Stimulated activated CD4-positive, alpha-beta T cell treated with anti-CD3 and anti-CD28 coated beads, Interleukin-2, amount 100 ng/mL, for 24 hours (primary cell): Measurements from ENCODE around the gene NHLH1.

ENCODE experiments used
- DNase-seq, 2 donors: peaks; one replicate each; pipeline ENCODE4 v3.0.0-alpha.2; 2020

Gene NHLH1

GRCh38 chr1:160359559-160360226 is 7.2 kb upstream of the NHLH1 start:
- DNase-seq, result no peak

DNA sequence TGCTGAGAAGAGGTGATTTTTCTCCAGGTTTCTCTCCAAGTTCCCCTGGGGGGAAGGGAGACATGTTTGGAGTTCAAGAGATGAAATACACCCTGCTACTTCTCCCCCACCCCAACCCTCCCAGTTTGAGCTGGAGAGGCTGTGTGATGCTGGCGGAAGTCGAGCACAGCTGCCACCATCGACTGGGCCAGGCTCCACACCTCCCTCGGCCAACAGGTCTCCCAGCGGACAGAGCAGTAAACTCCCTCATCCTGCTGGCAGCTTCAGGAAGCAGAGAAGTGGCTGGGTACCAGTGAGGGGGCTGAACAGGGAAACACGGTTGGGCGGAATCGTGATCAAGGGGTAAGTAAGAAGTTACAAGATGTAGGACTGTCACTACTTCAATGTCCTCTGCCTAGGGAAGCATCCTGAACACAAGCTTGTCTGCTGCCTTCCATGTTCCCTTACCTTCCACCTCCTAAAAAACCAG is 6.6 kb upstream of the NHLH1 start:
- DNase-seq, result no peak

- DNase-seq, result no peak
Measured at GRCh38 chr1:160361199-160361598, 5.7 kb upstream of the NHLH1 start.

- no peak for DNase-seq
Measured at GRCh38 chr1:160361814-160362167, 5.1 kb upstream of the NHLH1 start.

DNA sequence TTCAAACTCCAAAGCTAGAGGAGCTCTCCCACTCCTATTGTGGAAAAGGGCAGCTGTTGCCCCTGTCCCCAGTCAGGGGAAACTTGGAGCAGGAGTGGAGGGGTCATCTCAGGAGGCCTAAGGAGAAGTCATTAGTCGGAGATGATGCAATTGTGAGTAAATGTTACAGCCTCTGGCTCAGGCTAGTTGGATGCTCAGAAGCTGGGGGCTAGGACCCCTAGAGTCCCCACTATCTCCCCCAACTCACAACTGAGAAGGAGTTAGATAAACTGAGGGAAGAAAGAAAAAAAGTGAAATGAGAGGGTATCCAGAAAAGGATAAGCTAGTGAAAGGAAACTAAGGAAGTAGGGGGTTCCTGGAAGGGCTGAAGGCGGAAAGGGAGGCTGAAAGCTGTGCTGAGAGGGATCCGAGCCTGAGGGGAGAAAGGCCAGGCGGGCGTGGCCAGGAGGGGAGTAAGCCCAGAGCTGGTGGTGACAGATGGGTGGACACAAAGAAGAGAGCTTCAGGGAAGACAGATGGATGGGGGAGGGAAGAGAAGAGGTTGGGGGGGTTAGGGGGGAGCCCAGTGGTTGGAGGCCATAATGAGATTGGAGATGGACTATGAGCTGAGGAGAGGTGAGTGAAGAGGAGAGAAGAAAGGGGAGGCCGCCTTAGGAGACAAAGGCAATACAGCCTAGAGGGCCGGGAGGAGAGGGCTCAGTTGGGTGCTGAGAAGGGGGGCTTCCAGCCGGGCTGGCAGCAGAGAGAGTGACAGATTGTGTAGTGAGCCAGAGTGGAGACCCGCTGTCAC is 4.5 kb upstream of the NHLH1 start:
- no peak for DNase-seq

DNA sequence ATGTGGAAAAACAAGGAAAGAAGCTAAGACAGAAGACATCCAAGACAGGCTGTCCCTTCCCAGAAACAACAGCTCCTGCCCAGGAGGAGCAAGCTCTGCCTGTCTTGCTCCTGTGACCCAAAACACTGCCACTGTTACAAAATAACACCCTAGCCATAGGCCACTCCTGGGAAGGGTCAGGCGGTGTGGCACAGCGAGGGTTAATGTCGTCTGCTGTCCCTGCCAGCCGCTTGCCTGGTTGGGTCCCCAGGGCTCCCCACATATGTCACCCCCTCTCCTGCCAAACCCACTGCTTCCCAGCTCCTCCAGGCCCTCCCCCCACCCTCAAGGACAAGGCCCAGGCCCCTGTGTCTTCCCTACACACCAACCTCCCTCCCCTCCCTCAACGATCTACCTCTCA is 3.9 kb upstream of the NHLH1 start:
- DNase-seq, result no peak

- no peak for DNase-seq
Measured at GRCh38 chr1:160363951-160364735, 2.7 kb upstream of the NHLH1 start.

- DNase-seq, result no peak
Measured at GRCh38 chr1:160365325-160365724, 1.5 kb upstream of the NHLH1 start.

- no peak for DNase-seq
Measured at GRCh38 chr1:160367516-160367900, 637 bp downstream of the NHLH1 start.

- no peak for DNase-seq
Measured at GRCh38 chr1:160367934-160368923, 1.4 kb downstream of the NHLH1 start.

- DNase-seq, result no peak
Measured at GRCh38 chr1:160369087-160369486, 2.2 kb downstream of the NHLH1 start.

DNA sequence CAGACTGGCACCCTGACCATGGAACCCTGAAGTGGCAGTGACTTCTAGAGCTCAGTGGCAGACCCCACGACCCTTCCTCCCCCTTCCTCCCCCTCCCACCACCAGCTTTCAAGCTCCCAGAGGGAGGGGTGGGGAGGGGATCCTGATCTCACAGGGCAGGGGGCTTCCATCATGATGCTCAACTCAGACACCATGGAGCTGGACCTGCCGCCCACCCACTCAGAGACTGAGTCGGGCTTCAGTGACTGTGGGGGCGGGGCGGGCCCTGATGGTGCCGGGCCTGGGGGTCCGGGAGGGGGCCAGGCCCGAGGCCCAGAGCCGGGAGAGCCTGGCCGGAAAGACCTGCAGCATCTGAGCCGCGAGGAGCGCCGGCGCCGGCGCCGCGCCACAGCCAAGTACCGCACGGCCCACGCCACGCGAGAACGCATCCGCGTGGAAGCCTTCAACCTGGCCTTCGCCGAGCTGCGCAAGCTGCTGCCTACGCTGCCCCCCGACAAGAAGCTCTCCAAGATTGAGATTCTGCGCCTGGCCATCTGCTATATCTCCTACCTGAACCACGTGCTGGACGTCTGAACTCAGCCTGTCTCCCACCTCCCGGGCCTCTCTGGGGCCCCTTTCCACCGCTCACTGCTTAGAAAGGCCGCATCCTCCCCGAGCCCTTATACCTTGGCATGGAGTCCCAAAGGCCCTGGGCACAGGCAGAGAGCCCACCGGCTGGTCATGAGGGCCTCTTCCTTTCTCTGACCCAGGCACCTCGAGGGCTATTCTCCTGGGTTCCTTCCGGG is 3.9 kb downstream of the NHLH1 start:
- no peak for DNase-seq

DNA sequence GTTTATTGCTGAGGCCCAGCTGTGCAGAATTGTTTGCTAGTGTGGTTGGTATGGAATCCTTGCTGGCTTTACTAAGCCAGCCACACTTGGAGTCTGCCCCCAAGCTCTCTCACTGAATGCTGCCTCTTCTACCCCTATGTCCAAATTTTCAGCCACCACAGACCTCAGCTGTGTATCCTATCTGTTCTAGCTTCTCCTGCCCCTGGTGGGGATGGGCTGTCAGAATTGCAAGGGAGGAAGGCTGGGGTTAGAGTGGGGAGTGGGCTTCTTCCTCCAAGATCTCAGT is 4.4 kb downstream of the NHLH1 start:
- DNase-seq, result no peak

GRCh38 chr1:160371756-160372155 is 4.9 kb downstream of the NHLH1 start:
- no peak for DNase-seq

DNA sequence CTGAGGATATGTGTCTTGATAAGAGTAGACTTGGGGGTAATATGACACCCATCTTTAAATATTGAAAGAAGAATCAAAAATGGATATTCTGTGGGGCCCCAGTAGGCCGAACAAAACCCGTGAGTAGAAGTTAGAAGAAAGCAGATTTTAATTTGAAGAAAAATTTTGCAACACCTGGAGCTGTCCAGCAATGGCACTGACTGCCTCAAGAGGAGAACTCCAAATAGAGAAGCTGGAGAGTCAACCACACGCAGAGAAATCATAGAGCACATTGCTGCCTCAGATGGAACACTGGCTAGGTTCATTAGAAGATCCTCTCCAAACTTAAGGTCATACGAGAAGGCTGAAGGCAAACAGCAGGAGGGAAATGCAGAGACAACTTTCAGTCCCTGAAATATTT is 6.8 kb downstream of the NHLH1 start:
- no peak for DNase-seq

DNA sequence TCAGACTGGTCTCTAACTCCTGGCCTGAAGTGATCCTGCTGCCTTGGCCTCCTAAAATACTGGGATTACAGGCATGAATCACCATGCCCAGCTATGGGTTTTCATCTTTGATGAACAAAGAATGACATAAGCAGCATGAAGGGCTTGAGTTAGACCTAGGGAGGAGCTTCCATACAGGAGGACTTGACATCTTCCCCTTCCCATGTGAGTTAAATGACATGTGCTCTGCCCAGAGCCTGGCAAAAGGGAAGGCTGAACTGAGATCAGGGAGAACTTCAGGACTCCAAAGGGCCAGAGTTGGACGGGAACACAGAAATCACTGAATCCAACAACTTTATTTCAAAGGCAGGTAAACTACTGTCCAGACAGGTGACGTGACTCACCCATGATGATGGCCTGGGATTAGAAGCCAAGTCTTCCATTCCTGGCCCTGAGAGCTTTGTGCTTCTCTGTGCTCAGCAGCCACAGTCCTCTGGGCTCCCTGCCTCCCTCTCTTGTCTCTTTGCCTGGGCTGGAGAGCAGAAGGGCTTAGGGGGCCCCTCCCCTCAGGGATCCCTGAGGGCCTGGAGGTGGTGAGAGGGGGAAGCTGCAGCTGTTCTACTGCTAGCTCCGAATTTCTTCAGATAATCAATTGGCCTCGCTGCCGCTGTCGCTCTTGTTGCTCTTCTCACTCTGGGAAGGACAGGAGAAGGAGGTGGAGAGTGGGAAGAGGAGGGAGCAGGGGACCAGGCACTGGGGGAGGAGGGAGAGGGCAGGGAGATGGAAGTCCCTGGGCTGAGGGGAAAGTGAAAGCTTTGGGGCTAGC is 7.6 kb downstream of the NHLH1 start:
- no peak for DNase-seq

DNA sequence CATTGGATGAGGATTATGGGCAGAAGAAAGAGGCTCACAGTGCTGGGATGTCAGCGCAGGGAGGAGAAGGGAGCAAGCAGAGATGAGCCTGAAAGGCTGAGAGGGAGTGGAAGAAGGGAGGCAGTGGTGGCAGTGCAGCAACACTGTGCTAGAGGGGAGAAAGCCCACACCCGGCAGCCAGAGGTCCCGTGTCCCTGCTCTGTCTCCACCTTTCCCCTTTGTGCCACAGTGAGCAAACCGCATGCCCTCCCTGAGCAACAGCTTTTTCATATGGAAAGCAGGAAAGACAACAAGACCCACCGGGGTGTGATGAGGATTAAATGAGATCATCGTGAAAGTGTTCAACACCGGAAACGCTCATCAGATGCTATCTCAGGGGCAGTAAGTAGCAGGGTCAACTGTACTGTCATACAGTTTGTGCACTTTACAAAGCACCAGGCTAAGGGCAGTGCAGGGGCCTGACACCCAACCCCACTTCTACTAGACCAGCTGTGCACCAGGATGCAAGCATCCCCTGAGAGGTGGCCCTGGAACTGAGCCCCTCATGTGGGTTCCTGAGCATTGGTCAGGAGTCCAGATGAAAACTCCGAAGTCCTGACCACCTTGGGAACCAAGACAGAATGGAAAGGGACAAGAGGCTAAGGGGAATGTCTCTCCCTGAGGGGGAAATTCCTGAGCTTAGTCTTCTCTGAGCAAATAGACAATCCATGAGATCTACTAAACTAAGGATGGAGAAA is 9.1 kb downstream of the NHLH1 start:
- no peak for DNase-seq

DNA sequence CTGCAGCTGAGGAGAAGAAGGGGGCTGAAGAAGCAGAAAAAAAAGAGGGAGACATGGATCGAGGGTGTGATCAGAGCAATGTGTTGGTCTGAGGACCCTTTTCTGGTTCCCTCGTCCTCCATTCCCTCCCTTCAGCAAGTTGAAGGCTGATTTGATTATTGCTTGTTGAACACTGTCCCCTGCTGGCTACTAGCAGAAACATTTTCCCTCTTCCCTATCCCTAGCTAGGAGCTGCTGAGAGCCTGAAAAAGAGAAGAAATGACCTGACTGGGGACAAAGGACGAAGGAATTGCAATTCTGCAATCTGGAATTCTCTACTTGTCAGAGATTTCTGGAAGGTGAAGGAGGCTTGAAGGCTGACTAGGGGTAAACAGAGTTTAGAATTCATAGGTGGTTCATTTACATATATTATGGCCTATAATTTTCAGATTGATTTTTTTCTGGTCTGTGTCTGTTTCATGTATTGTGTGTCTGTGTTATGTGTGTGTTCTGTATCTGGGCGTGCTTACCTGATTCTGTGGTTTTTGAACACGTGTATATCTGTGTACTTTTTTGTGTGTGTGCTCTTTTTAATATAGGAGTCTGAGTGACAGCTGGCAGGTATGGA is 9.8 kb downstream of the NHLH1 start:
- DNase-seq, result no peak

- DNase-seq, result no peak
Measured at GRCh38 chr1:160377585-160378206, 10.8 kb downstream of the NHLH1 start.
